Lower lobe of right lung (tissue), 2 donors: ENCODE measurements around the gene PLD2. TPM values are rescaled to one million over a fixed set of nuclear protein-coding genes. Genes with fewer than 3 reads are reported as not detected.

Source experiments
- ATAC-seq, 2 donors: fragments of 200-7000 bp; cut with Tn5 transposase; one replicate each; pipeline ENCODE4 v1.9.1; 2020 to 2022; ENCODE audit warnings: mild to moderate bottlenecking in 2 of 2, moderate library complexity in 2 of 2
- DNase-seq: peaks from one replicate; pipeline ENCODE4 v3.0.0-alpha.2; 2020
- H3K27ac ChIP-seq: fragments of 200-600 bp; one replicate; pipeline ENCODE4 v1.8.0; 2022
- H3K27me3 ChIP-seq: fragments of 200-600 bp; one replicate; pipeline ENCODE4 v1.8.0; 2022; ENCODE audit warnings: low read depth
- H3K36me3 ChIP-seq: fragments of 200-600 bp; one replicate; pipeline ENCODE4 v1.8.0; 2022; ENCODE audit warnings: mild to moderate bottlenecking
- H3K4me1 ChIP-seq: fragments of 200-600 bp; one replicate; pipeline ENCODE4 v1.8.0; 2022
- H3K4me3 ChIP-seq: fragments of 200-600 bp; one replicate; pipeline ENCODE4 v1.8.0; 2022; ENCODE audit warnings: mild to moderate bottlenecking
- H3K9me3 ChIP-seq: fragments of 200-600 bp; one replicate; pipeline ENCODE4 v1.8.0; 2022
- intact Hi-C: fragments of 100-400 bp; cut with DNase I; formaldehyde crosslinking; loops from one replicate; pipeline ENCODE4 v1.11.0; 2022
- total RNA-seq: library from RNA; stranded (reverse); fragmentation: NEBNext Ultra II Directional; extraction: Animal tissue kit (Norgen Biotek cat#: 25700); gene quantifications from one replicate; pipeline ENCODE4 v1.2.1, GENCODE V29; 2021
- TF ChIP-seq, protein P1 (sequence below): fragments of 200-600 bp; IDR thresholded peaks from one replicate; pipeline ENCODE4 v1.8.0; 2022; ENCODE audit warnings: antibody characterized with exemption, mild to moderate bottlenecking
- donor health status: DM: no; HTN: yes; CAD: no; lungs with severe emphysema.

Gene PLD2
- total RNA-seq, 1 donor from 2014 or later: 38.4 TPM

- H3K4me3 ChIP-seq: peak overlapping the region; percentile 34
- H3K9me3 ChIP-seq: no peaks in the 10 kb centered on the region
- intact Hi-C loops: loop anchor here (10.0 kb wide), 1 partner anchor 52 kb away; the partner anchor contains the start of genes CXCL16, MED11 and ZMYND15
- H3K27me3 ChIP-seq: peaks cover 43% of the 10 kb centered on the region
- no peak overlapping the region for H3K27ac ChIP-seq
- TF ChIP-seq, protein P1, sequence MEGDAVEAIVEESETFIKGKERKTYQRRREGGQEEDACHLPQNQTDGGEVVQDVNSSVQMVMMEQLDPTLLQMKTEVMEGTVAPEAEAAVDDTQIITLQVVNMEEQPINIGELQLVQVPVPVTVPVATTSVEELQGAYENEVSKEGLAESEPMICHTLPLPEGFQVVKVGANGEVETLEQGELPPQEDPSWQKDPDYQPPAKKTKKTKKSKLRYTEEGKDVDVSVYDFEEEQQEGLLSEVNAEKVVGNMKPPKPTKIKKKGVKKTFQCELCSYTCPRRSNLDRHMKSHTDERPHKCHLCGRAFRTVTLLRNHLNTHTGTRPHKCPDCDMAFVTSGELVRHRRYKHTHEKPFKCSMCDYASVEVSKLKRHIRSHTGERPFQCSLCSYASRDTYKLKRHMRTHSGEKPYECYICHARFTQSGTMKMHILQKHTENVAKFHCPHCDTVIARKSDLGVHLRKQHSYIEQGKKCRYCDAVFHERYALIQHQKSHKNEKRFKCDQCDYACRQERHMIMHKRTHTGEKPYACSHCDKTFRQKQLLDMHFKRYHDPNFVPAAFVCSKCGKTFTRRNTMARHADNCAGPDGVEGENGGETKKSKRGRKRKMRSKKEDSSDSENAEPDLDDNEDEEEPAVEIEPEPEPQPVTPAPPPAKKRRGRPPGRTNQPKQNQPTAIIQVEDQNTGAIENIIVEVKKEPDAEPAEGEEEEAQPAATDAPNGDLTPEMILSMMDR: no peak
- DNase-seq (no peak), ATAC-seq (no peak)
- peaks cover 33% of the 10 kb centered on the region for H3K4me1 ChIP-seq
- no peaks in the 10 kb centered on the region for H3K36me3 ChIP-seq
Measured at GRCh38 chr17:4786516-4786915, 20.4 kb upstream of the PLD2 start.

GRCh38 chr17:4788159-4788806 lies 18.7 kb upstream of the PLD2 start:
- no peak for ATAC-seq
- Histone ChIP-seq H3K4me1 (peaks cover 33% of the 10 kb centered on the region), H3K36me3 (no peaks in the 10 kb centered on the region), H3K27ac (no peak overlapping the region), H3K4me3 (peak overlapping the region; percentile 76), H3K27me3 (peaks cover 29% of the 10 kb centered on the region), H3K9me3 (no peaks in the 10 kb centered on the region)
- no peak for DNase-seq
- intact Hi-C loops: loop anchor here (10.0 kb wide), 1 partner anchor 53 kb away; the partner anchor contains the start of genes CXCL16, MED11 and ZMYND15
- TF ChIP-seq, protein P1: no peak

- ATAC-seq: peak; percentile 3 to 7
- intact Hi-C loops: loop anchor here (10.0 kb wide), 1 partner anchor 54 kb away; the partner anchor contains the start of genes CXCL16, MED11 and ZMYND15
- no peak for DNase-seq
Measured at GRCh38 chr17:4788807-4789700, 17.9 kb upstream of the PLD2 start, which contains the start of gene GLTPD2. Gene GLTPD2, plus strand, starts transcription at chr17:4788964. Its CDS starts 48 bp downstream, at chr17:4789012.

GRCh38 chr17:4789701-4789950 lies 17.3 kb upstream of the PLD2 start:
- H3K27ac ChIP-seq: peak overlapping the region; percentile 96
- no peaks in the 10 kb centered on the region for H3K36me3 ChIP-seq
- no peak for ATAC-seq
- H3K9me3 ChIP-seq: no peaks in the 10 kb centered on the region
- intact Hi-C loops: loop anchor here (10.0 kb wide), 1 partner anchor 55 kb away; the partner anchor contains the start of genes CXCL16, MED11 and ZMYND15
- TF ChIP-seq, protein P1: no peak
- H3K4me3 ChIP-seq: peak overlapping the region; percentile 76
- no peak for DNase-seq
- H3K4me1 ChIP-seq: peaks cover 33% of the 10 kb centered on the region
- peaks cover 16% of the 10 kb centered on the region for H3K27me3 ChIP-seq

More at GRCh38 chr17:4788807-4789700, 17.9 kb upstream of the PLD2 start, which contains the start of gene GLTPD2:
- Histone ChIP-seq H3K27me3 (peaks cover 21% of the 10 kb centered on the region), H3K27ac (peak within 1 kb of the TSS; percentile 96), H3K4me3 (peak within 1 kb of the TSS; percentile 76), H3K4me1 (peaks cover 33% of the 10 kb centered on the region), H3K9me3 (no peaks in the 10 kb centered on the region), H3K36me3 (no peaks in the 10 kb centered on the region)
- TF ChIP-seq, protein P1: no peak

- H3K27ac ChIP-seq: peak overlapping the region; percentile 96
- peak overlapping the region; percentile 76 for H3K4me3 ChIP-seq
- peaks cover 31% of the 10 kb centered on the region for H3K4me1 ChIP-seq
- H3K36me3 ChIP-seq: no peaks in the 10 kb centered on the region
- intact Hi-C loops: loop anchor here (10.0 kb wide), 1 partner anchor 55 kb away; the partner anchor contains the start of genes CXCL16, MED11 and ZMYND15
- DNase-seq: peak; percentile 90
- TF ChIP-seq, protein P1: peak; percentile 82
- H3K27me3 ChIP-seq: peaks cover 11% of the 10 kb centered on the region
- no peaks in the 10 kb centered on the region for H3K9me3 ChIP-seq
- peak; percentile 94 to 95 for ATAC-seq
Measured at GRCh38 chr17:4789951-4790704, 16.8 kb upstream of the PLD2 start.
